Osteocyte (in vitro differentiated cells): Measurements from ENCODE around the gene STIP1. TPM values are rescaled to one million over a fixed set of nuclear protein-coding genes. Genes with fewer than 3 reads are reported as not detected.

Experiments used
- DNase-seq: peaks from one replicate; pipeline ENCODE4 v3.0.0; 2021; ENCODE audit warnings: mixed read lengths; ENCODE audit not compliant: unreplicated experiment; ENCODE audit errors: extremely low spot score
- H3K27ac Mint-ChIP-seq: one replicate; pipeline ENCODE4 v1.8.0; 2021; ENCODE audit warnings: mild to moderate bottlenecking, mixed read lengths; ENCODE audit not compliant: unreplicated experiment
- H3K27me3 Mint-ChIP-seq: one replicate; pipeline ENCODE4 v1.8.0; 2021; ENCODE audit warnings: mixed read lengths; ENCODE audit not compliant: unreplicated experiment
- H3K36me3 Mint-ChIP-seq: one replicate; pipeline ENCODE4 v1.8.0; 2021; ENCODE audit warnings: mixed read lengths; ENCODE audit not compliant: unreplicated experiment
- H3K4me1 Mint-ChIP-seq: one replicate; pipeline ENCODE4 v1.8.0; 2021; ENCODE audit warnings: mixed read lengths; ENCODE audit not compliant: unreplicated experiment
- H3K4me3 Mint-ChIP-seq: one replicate; pipeline ENCODE4 v1.8.0; 2021; ENCODE audit warnings: mild to moderate bottlenecking, moderate library complexity, mixed read lengths; ENCODE audit not compliant: unreplicated experiment
- H3K9me3 Mint-ChIP-seq: one replicate; pipeline ENCODE4 v1.8.0; 2021; ENCODE audit warnings: mixed read lengths; ENCODE audit not compliant: unreplicated experiment
- CTCF ChIP-seq: fragments of 200-600 bp; sonication (generic); IDR thresholded peaks from 2 replicates; pipeline ENCODE4 v1.5.0; 2021; ENCODE audit warnings: antibody characterized with exemption, mild to moderate bottlenecking, moderate library complexity
- total RNA-seq: library from RNA; stranded (reverse); gene quantifications from 2 replicates; pipeline ENCODE4 v1.2.1, GENCODE V29; 2021

Gene STIP1
- total RNA-seq, 1 donor from 2014 or later: 109 TPM

- Mint-ChIP-seq H3K27ac (peak overlapping the region; percentile 80), H3K27me3 (no peaks in the 10 kb centered on the region), H3K36me3 (peaks cover 18% of the 10 kb centered on the region), H3K9me3 (no peaks in the 10 kb centered on the region), H3K4me3 (no peak overlapping the region), H3K4me1 (peaks cover 17% of the 10 kb centered on the region)
- DNase-seq: no peak
- no peak for TF ChIP-seq CTCF
Measured at GRCh38 chr11:64207256-64208085, 21.5 kb downstream of the STIP1 start.

GRCh38 chr11:64208086-64208795 is 22.3 kb downstream of the STIP1 start:
- no peaks in the 10 kb centered on the region for H3K27me3 Mint-ChIP-seq
- DNase-seq: no peak
- peak overlapping the region; percentile 80 for H3K27ac Mint-ChIP-seq
- TF ChIP-seq CTCF: no peak
- H3K36me3 Mint-ChIP-seq: peaks cover 13% of the 10 kb centered on the region
- peaks cover 17% of the 10 kb centered on the region for H3K4me1 Mint-ChIP-seq
- H3K9me3 Mint-ChIP-seq: no peaks in the 10 kb centered on the region
- H3K4me3 Mint-ChIP-seq: no peak overlapping the region

- Mint-ChIP-seq H3K27ac (no peak overlapping the region), H3K36me3 (peaks cover 7% of the 10 kb centered on the region), H3K4me3 (no peak overlapping the region), H3K4me1 (peaks cover 15% of the 10 kb centered on the region), H3K9me3 (no peaks in the 10 kb centered on the region), H3K27me3 (no peaks in the 10 kb centered on the region)
- no peak for TF ChIP-seq CTCF
- DNase-seq: no peak
Measured at GRCh38 chr11:64208796-64209562, 23.0 kb downstream of the STIP1 start.

- H3K27ac Mint-ChIP-seq: no peak overlapping the region
- peaks cover 10% of the 10 kb centered on the region for H3K4me1 Mint-ChIP-seq
- no peak overlapping the region for H3K4me3 Mint-ChIP-seq
- no peak for TF ChIP-seq CTCF
- no peak for DNase-seq
- no peaks in the 10 kb centered on the region for H3K9me3 Mint-ChIP-seq
- peaks cover 2% of the 10 kb centered on the region for H3K36me3 Mint-ChIP-seq
- H3K27me3 Mint-ChIP-seq: no peaks in the 10 kb centered on the region
Measured at GRCh38 chr11:64209563-64209843, 23.5 kb downstream of the STIP1 start.
